Endodermal cell (in vitro differentiated cells): ENCODE measurements around the gene CACNA2D4. TPM values are rescaled to one million over a fixed set of nuclear protein-coding genes. Genes with fewer than 3 reads are reported as not detected.

Experiments
- DNase-seq: peaks from one replicate; pipeline ENCODE4 v3.0.0-alpha.2; 2017
- H3K27ac ChIP-seq: 2 replicates; pipeline ENCODE4 v1.5.1; 2013; ENCODE audit warnings: mild to moderate bottlenecking, low read depth, low read length, moderate library complexity
- H3K27me3 ChIP-seq: 2 replicates; pipeline ENCODE4 v1.6.1; 2013; ENCODE audit warnings: mild to moderate bottlenecking, low read length, moderate library complexity; ENCODE audit not compliant: insufficient read depth, control insufficient read depth, poor library complexity, severe bottlenecking
- H3K36me3 ChIP-seq: 2 replicates; pipeline ENCODE4 v1.7.0; 2013; ENCODE audit warnings: mild to moderate bottlenecking, low read length, moderate library complexity; ENCODE audit not compliant: control insufficient read depth, insufficient read depth
- H3K4me1 ChIP-seq: one replicate; pipeline ENCODE4 v1.7.0; 2013; ENCODE audit warnings: low read length; ENCODE audit not compliant: control insufficient read depth, insufficient read depth
- H3K4me3 ChIP-seq: 2 replicates; pipeline ENCODE4 v1.5.1; 2013; ENCODE audit warnings: mild to moderate bottlenecking, low read length, moderate library complexity
- H3K9ac ChIP-seq: 2 replicates; pipeline ENCODE4 v1.6.1; 2013; ENCODE audit warnings: mild to moderate bottlenecking, low read length, moderate library complexity; ENCODE audit not compliant: poor library complexity, severe bottlenecking; ENCODE audit errors: extremely low read depth
- H3K9me3 ChIP-seq: 2 replicates; pipeline ENCODE4 v1.6.1; 2013; ENCODE audit warnings: mild to moderate bottlenecking, low read length, moderate library complexity; ENCODE audit not compliant: control insufficient read depth
- H3K27ac Mint-ChIP-seq: 2 replicates; pipeline ENCODE4 v1.8.0; 2020; ENCODE audit warnings: mixed read lengths
- H3K27me3 Mint-ChIP-seq: 2 replicates; pipeline ENCODE4 v1.8.0; 2021; ENCODE audit warnings: mild to moderate bottlenecking, mixed read lengths; ENCODE audit not compliant: insufficient read depth
- H3K36me3 Mint-ChIP-seq: 2 replicates; pipeline ENCODE4 v1.8.0; 2020; ENCODE audit warnings: low read depth, mixed read lengths
- H3K4me1 Mint-ChIP-seq: 2 replicates; pipeline ENCODE4 v1.8.0; 2020; ENCODE audit warnings: mixed read lengths
- H3K4me3 Mint-ChIP-seq: 2 replicates; pipeline ENCODE4 v1.8.0; 2020; ENCODE audit warnings: mild to moderate bottlenecking, moderate library complexity, mixed read lengths
- H3K9me3 Mint-ChIP-seq: 2 replicates; pipeline ENCODE4 v1.8.0; 2020; ENCODE audit warnings: mild to moderate bottlenecking, mixed read lengths
- WGBS, 2 experiments: methylation state at CpG; one replicate each; pipeline versions ENCODE4 v1.1.5 to v1.1.7; 2013; ENCODE audit warnings: missing lambda C conversion rate in 2 of 2, mixed read lengths in 1 of 2; ENCODE audit not compliant: insufficient coverage in 1 of 2, insufficient read length in 1 of 2; 5-methylcytosine and 5-hydroxymethylcytosine counted together
- total RNA-seq, 2 donors: library from RNA; stranded (reverse); fragmentation: NEBNext Ultra II Directional in 1 of 2; extraction: Animal tissue kit (Norgen Biotek cat#: 25700) in 1 of 2; gene quantifications; 2 replicates in 1 of 2; 3 replicates in 1 of 2; pipeline ENCODE4 v1.2.1, GENCODE V29; 2021
- TF ChIP-seq, protein P1 (sequence below): fragments of 200-600 bp; sonication (generic); conservative IDR thresholded peaks from 2 replicates; pipeline ENCODE4 v1.5.0; 2021; ENCODE audit warnings: antibody characterized with exemption, mild to moderate bottlenecking

CACNA2D4 gene
- total RNA-seq, 2 donors from 2014 or later: 4.3 to 5.7 TPM

DNA sequence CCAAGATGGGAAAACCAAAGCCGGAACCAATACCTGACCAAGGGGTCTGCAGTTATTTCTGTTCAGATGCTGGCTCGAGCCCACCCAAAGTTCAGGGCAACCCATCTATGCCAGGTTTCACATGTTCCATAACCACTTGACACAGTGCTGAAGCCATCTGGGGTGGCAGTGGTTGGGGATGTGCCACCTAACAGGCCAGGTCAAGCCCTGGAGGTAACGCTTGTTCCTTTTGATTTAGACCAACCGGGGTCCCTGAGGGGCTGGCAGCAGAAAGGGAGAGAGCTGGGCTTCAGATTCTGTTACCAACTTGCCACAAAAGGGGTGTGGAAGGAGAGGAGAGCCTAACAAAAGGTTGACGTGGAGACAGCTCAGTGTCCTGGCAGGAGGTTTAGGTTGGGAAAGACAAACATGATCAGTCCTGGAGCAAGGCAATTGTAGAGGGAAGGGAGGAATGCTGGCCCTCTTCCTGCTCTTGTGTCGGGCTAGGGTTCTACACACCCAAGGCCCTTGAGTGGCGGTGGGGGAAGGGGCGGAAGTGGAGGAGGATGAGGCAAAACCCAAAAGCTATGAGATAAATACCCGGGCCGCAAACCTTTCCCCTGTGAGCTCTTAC is 31.9 kb downstream of the CACNA2D4 start:
- no peak overlapping the region for H3K4me3 ChIP-seq
- H3K4me3 Mint-ChIP-seq: no peak overlapping the region
- no peak overlapping the region for H3K27ac ChIP-seq
- peaks cover 7% of the 10 kb centered on the region for H3K9me3 Mint-ChIP-seq
- peaks cover 18% of the 10 kb centered on the region for H3K4me1 Mint-ChIP-seq
- H3K27me3 ChIP-seq: no peaks in the 10 kb centered on the region
- no peaks in the 10 kb centered on the region for H3K4me1 ChIP-seq
- no peaks in the 10 kb centered on the region for H3K36me3 Mint-ChIP-seq
- H3K9me3 ChIP-seq: no peaks in the 10 kb centered on the region
- H3K36me3 ChIP-seq: no peaks in the 10 kb centered on the region
- H3K9ac ChIP-seq: no peak overlapping the region
- peaks cover 6% of the 10 kb centered on the region for H3K27me3 Mint-ChIP-seq
- TF ChIP-seq, protein P1, sequence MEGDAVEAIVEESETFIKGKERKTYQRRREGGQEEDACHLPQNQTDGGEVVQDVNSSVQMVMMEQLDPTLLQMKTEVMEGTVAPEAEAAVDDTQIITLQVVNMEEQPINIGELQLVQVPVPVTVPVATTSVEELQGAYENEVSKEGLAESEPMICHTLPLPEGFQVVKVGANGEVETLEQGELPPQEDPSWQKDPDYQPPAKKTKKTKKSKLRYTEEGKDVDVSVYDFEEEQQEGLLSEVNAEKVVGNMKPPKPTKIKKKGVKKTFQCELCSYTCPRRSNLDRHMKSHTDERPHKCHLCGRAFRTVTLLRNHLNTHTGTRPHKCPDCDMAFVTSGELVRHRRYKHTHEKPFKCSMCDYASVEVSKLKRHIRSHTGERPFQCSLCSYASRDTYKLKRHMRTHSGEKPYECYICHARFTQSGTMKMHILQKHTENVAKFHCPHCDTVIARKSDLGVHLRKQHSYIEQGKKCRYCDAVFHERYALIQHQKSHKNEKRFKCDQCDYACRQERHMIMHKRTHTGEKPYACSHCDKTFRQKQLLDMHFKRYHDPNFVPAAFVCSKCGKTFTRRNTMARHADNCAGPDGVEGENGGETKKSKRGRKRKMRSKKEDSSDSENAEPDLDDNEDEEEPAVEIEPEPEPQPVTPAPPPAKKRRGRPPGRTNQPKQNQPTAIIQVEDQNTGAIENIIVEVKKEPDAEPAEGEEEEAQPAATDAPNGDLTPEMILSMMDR: no peak
- 84 to 89% methylated on average over 8 to 10 of the region's 10 CpGs for WGBS, 2 experiments
- H3K27ac Mint-ChIP-seq: no peak overlapping the region
- peak; percentile 43 for DNase-seq

DNA sequence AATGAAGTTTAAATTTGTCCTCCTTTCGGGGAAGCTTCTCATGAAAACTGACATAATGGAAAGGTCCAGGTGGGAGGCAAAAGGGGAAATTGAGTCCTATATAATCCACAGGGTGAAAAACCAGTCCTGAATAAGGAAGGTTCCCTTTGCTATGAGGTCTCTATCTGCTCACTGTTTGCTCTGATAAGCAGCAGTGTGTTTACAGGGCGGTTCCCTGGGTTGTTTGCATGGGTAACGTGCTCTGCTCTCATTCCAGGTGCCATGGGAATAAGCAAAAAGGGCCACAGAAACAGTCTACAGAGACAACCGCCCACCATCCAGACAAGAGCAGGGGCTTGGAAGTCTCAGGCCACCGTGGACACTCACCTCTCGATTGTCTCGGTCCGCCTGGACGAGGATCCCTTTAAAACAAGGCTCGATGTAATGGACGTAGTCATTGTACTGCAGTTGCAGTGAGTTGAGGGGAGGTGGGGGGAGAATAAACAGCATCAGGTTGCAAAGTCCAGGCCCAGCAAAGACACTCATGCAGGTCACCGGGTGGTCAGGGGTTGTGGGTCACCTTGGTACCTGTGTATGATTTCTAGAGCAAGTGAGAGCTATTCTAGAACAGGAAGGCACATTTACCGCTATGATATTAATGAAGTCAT is 32.7 kb downstream of the CACNA2D4 start:
- Histone ChIP-seq H3K36me3 (no peaks in the 10 kb centered on the region), H3K9me3 (no peaks in the 10 kb centered on the region), H3K4me3 (no peak overlapping the region), H3K27me3 (no peaks in the 10 kb centered on the region), H3K9ac (no peak overlapping the region), H3K27ac (no peak overlapping the region), H3K4me1 (no peaks in the 10 kb centered on the region)
- peaks cover 18% of the 10 kb centered on the region for H3K4me1 Mint-ChIP-seq
- H3K36me3 Mint-ChIP-seq: no peaks in the 10 kb centered on the region
- H3K4me3 Mint-ChIP-seq: no peak overlapping the region
- H3K27me3 Mint-ChIP-seq: peaks cover 6% of the 10 kb centered on the region
- TF ChIP-seq, protein P1: no peak
- peak; percentile 31 for DNase-seq
- peaks cover 7% of the 10 kb centered on the region for H3K9me3 Mint-ChIP-seq
- 89 to 90% methylated on average over 11 to 13 of the region's 13 CpGs for WGBS, 2 experiments
- H3K27ac Mint-ChIP-seq: no peak overlapping the region

DNA sequence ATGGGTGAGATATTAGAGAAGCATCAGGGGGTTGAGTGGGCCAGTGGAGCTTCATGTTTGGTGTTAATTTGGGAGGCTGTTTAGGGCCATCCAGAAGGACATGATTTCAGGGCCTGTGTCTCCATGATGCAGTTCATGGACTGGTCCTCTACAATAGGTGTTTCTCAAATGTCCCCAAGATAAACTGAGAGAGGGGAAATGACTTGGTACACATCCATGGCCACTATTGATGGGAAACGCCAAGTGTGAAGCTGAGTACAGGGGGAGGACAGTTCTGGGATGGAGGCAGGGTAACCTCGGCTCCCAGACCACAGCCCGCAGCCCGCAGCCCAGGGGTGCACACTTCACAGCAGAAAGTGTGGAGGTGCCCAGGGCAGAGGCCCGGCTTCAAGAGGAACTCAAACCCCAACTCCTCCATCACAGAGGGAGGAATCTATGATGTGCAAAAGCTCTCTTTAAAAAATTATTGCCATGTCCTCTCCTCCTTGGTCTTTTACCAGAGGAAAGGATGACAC is 33.3 kb downstream of the CACNA2D4 start:
- no peaks in the 10 kb centered on the region for H3K4me1 ChIP-seq
- no peak for DNase-seq
- H3K27me3 ChIP-seq: no peaks in the 10 kb centered on the region
- H3K36me3 ChIP-seq: no peaks in the 10 kb centered on the region
- WGBS, 2 experiments: 79 to 92% methylated on average over 4 to 5 of the region's 5 CpGs
- no peak overlapping the region for H3K27ac ChIP-seq
- no peak overlapping the region for H3K4me3 Mint-ChIP-seq
- H3K27ac Mint-ChIP-seq: no peak overlapping the region
- H3K27me3 Mint-ChIP-seq: peaks cover 6% of the 10 kb centered on the region
- H3K9me3 ChIP-seq: no peaks in the 10 kb centered on the region
- TF ChIP-seq, protein P1: no peak
- H3K4me3 ChIP-seq: no peak overlapping the region
- H3K9ac ChIP-seq: no peak overlapping the region
- no peaks in the 10 kb centered on the region for H3K36me3 Mint-ChIP-seq
- H3K4me1 Mint-ChIP-seq: peaks cover 18% of the 10 kb centered on the region
- peaks cover 7% of the 10 kb centered on the region for H3K9me3 Mint-ChIP-seq
